HL-60 (cell line): ENCODE data around the gene KHSRP.

Experiments used
- DNase-seq, 2 experiments: peaks; one replicate each; pipeline ENCODE4 v3.0.0-alpha.2; 2010 to 2020; ENCODE audit warnings: low read depth in 1 of 2, low spot score in 1 of 2
- H3K27ac ChIP-seq: fragments of 250-450 bp; sonication (Bioruptor Pico); replicated peaks from 2 replicates; pipeline ENCODE4 v1.5.1; 2020; ENCODE audit warnings: mild to moderate bottlenecking, moderate library complexity
- H3K27me3 ChIP-seq: fragments of 250-450 bp; sonication (Bioruptor Pico); 2 replicates; pipeline ENCODE4 v1.5.1; 2021; ENCODE audit warnings: mild to moderate bottlenecking, moderate library complexity; ENCODE audit not compliant: insufficient read depth, poor library complexity, severe bottlenecking
- H3K4me3 ChIP-seq: replicated peaks from 2 replicates; pipeline ENCODE4 v1.5.1; 2011; ENCODE audit warnings: mild to moderate bottlenecking, control low read depth, low read length; ENCODE audit not compliant: insufficient read depth
- CTCF ChIP-seq: IDR thresholded peaks from one replicate; pipeline ENCODE4 v1.5.1; 2011; ENCODE audit warnings: low read length, control low read depth, inconsistent platforms; ENCODE audit not compliant: insufficient read depth
- GABPA ChIP-seq: IDR thresholded peaks from 2 replicates; pipeline ENCODE4 v1.6.1; 2012; ENCODE audit warnings: low read depth
- POLR2AphosphoS5 ChIP-seq: IDR thresholded peaks from 2 replicates; pipeline ENCODE4 v1.6.1; 2012; ENCODE audit warnings: low read depth
- REST ChIP-seq: IDR thresholded peaks from 2 replicates; pipeline ENCODE4 v1.6.1; 2012; ENCODE audit warnings: low read depth; ENCODE audit not compliant: insufficient replicate concordance
- SPI1 ChIP-seq: IDR thresholded peaks from 2 replicates; pipeline ENCODE4 v1.6.1; 2012; ENCODE audit warnings: low read depth, mild to moderate bottlenecking, borderline replicate concordance

Gene KHSRP

GRCh38 chr19:6452899-6453298 lies 28.3 kb upstream of the KHSRP start:
- no peak for DNase-seq
- Histone ChIP-seq H3K27me3 (no peaks in the 10 kb centered on the region), H3K27ac (no peak overlapping the region), H3K4me3 (no peak overlapping the region)
- no peak for TF ChIP-seq REST

GRCh38 chr19:6452223-6452614 lies 27.6 kb upstream of the KHSRP start:
- H3K4me3 ChIP-seq: no peak overlapping the region
- DNase-seq: no peak
- no peaks in the 10 kb centered on the region for H3K27me3 ChIP-seq
- TF ChIP-seq POLR2AphosphoS5: no peak
- TF ChIP-seq SPI1: no peak
- TF ChIP-seq GABPA: no peak
- TF ChIP-seq CTCF: no peak
- no peak for TF ChIP-seq REST
- H3K27ac ChIP-seq: no peak overlapping the region

- Histone ChIP-seq H3K4me3 (no peak overlapping the region), H3K27ac (no peak overlapping the region), H3K27me3 (no peaks in the 10 kb centered on the region)
- no peak for DNase-seq
- TF ChIP-seq POLR2AphosphoS5: no peak
- TF ChIP-seq SPI1: no peak
- TF ChIP-seq REST: no peak
- TF ChIP-seq GABPA: no peak
- TF ChIP-seq CTCF: no peak
Measured at GRCh38 chr19:6451583-6452222, 27.1 kb upstream of the KHSRP start.
